HEK293T (cell line): Measurements from ENCODE around the gene MRPS9.

ENCODE experiments used
- BHLHE40 ChIP-seq: fragments of 450-650 bp; IDR thresholded peaks from 2 replicates; pipeline ENCODE4 v1.6.1; 2016; ENCODE audit warnings: mild to moderate bottlenecking, moderate library complexity, borderline replicate concordance
- ELF4 ChIP-seq: fragments of 450-650 bp; IDR thresholded peaks from 2 replicates; pipeline ENCODE4 v1.6.1; 2017; ENCODE audit warnings: antibody characterized with exemption
- LEF1 ChIP-seq: fragments of 450-650 bp; IDR thresholded peaks from 2 replicates; pipeline ENCODE4 v1.6.1; 2017; ENCODE audit warnings: mild to moderate bottlenecking, borderline replicate concordance
- SUZ12 ChIP-seq: fragments of 450-650 bp; IDR thresholded peaks from 2 replicates; pipeline ENCODE4 v1.6.1; 2016; ENCODE audit warnings: mild to moderate bottlenecking

DNA sequence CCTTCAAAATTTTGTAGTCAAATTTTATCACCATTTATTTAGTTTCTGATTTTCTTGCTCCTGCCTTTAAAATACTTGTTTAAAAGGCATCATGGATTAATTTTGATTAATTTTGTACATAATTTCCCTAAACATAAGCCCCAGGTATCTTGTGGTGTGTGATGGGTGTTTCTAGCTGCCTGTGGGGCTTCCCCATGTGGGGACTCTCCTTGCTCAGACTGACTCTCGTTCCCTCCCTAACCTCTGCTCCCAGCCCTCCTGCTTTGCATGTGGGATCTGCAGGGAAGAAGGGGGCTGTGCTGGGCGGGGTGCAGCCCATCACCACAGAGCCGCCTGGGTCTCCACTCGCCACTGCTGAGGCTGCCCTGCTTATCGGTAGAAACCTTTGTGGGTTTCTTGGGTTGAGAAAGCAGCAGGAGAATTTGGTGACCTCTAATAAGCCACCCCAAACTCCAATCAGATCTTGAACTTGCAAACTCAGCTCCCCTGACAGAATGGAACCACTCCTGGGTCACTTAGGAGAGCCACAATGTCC lies 72.5 kb downstream of the MRPS9 start:
- TF ChIP-seq SUZ12 (no peak), ELF4 (no peak), BHLHE40 (no peak), LEF1 (no peak)
